Neural cell (in vitro differentiated cells): ENCODE results near the gene SEPTIN1.
A peak's percentile ranks its signal among the peaks of the same experiment; 100 is the strongest.

ENCODE experiments used
- EZH2 ChIP-seq: fragments of 200-600, 300-800 bp; shearing (Covaris generic), sonication (generic); IDR thresholded peaks from 2 replicates; pipeline ENCODE4 v1.6.1; 2014; ENCODE audit warnings: antibody characterized with exemption, low read length, borderline replicate concordance, mild to moderate bottlenecking; ENCODE audit not compliant: insufficient read depth, poor library complexity, severe bottlenecking
- RAD21 ChIP-seq: fragments of 450-650 bp; conservative IDR thresholded peaks from 2 replicates; pipeline ENCODE4 v1.6.1; 2014; ENCODE audit warnings: antibody characterized with exemption, mild to moderate bottlenecking, moderate library complexity
- TF ChIP-seq, protein P1 (sequence below): fragments of 450-650 bp; IDR thresholded peaks from 2 replicates; pipeline ENCODE4 v1.5.1; 2014; ENCODE audit warnings: antibody characterized with exemption, mild to moderate bottlenecking, moderate library complexity; ENCODE audit not compliant: poor library complexity, severe bottlenecking

- TF ChIP-seq, protein P1, sequence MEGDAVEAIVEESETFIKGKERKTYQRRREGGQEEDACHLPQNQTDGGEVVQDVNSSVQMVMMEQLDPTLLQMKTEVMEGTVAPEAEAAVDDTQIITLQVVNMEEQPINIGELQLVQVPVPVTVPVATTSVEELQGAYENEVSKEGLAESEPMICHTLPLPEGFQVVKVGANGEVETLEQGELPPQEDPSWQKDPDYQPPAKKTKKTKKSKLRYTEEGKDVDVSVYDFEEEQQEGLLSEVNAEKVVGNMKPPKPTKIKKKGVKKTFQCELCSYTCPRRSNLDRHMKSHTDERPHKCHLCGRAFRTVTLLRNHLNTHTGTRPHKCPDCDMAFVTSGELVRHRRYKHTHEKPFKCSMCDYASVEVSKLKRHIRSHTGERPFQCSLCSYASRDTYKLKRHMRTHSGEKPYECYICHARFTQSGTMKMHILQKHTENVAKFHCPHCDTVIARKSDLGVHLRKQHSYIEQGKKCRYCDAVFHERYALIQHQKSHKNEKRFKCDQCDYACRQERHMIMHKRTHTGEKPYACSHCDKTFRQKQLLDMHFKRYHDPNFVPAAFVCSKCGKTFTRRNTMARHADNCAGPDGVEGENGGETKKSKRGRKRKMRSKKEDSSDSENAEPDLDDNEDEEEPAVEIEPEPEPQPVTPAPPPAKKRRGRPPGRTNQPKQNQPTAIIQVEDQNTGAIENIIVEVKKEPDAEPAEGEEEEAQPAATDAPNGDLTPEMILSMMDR: peak; percentile 92
- TF ChIP-seq EZH2: no peak
- peak; percentile 87 for TF ChIP-seq RAD21
Observed at GRCh38 chr16:30409125-30410060, 27.0 kb upstream of the SEPTIN1 start.
